Neutrophil (primary cell): ENCODE data around the gene RASA2.

Source experiments
- H3K27ac ChIP-seq: fragments of 200-600 bp; sonication (generic); 2 replicates; pipeline ENCODE4 v1.5.1; 2016; ENCODE audit warnings: mild to moderate bottlenecking, moderate library complexity
- H3K27me3 ChIP-seq: fragments of 200-600 bp; sonication (generic); 2 replicates; pipeline ENCODE4 v1.6.0; 2016; ENCODE audit warnings: mild to moderate bottlenecking
- H3K36me3 ChIP-seq: fragments of 200-600 bp; sonication (generic); 2 replicates; pipeline ENCODE4 v1.5.1; 2017
- H3K4me1 ChIP-seq, 2 experiments: fragments of 200-600 bp in 1 of 2; sonication (generic) in 1 of 2; 1 replicate in 1 of 2; 2 replicates in 1 of 2; pipeline versions ENCODE4 v1.5.1 to v1.6.1; 2013 to 2016; ENCODE audit warnings: low read depth in 1 of 2, low read length in 1 of 2, mild to moderate bottlenecking in 1 of 2, moderate library complexity in 1 of 2; ENCODE audit not compliant: control insufficient read depth in 1 of 2, insufficient read depth in 1 of 2
- H3K4me3 ChIP-seq, 2 experiments: fragments of 200-600 bp in 1 of 2; sonication (generic) in 1 of 2; 1 replicate in 1 of 2; 2 replicates in 1 of 2; pipeline ENCODE4 v1.5.1; 2013 to 2016; ENCODE audit warnings: low read depth in 1 of 2, low read length in 1 of 2, mild to moderate bottlenecking in 1 of 2, moderate library complexity in 1 of 2
- H3K9me3 ChIP-seq: fragments of 200-600 bp; sonication (generic); 2 replicates; pipeline ENCODE4 v1.5.1; 2016
- CTCF ChIP-seq: fragments of 200-600 bp; sonication (generic); IDR thresholded peaks from 2 replicates; pipeline ENCODE4 v1.5.1; 2016; ENCODE audit warnings: antibody characterized with exemption

The RASA2 gene

GRCh38 chr3:141650783-141651182 is 164.0 kb downstream of the RASA2 start:
- Histone ChIP-seq H3K36me3 (no peaks in the 10 kb centered on the region), H3K4me1 (no peaks in the 10 kb centered on the region), H3K27ac (no peak overlapping the region), H3K9me3 (no peaks in the 10 kb centered on the region), H3K27me3 (no peaks in the 10 kb centered on the region), H3K4me3 (no peak overlapping the region)
- TF ChIP-seq CTCF, result no peak

GRCh38 chr3:141651409-141651808 is 164.6 kb downstream of the RASA2 start:
- TF ChIP-seq CTCF, result no peak
- no peaks in the 10 kb centered on the region for H3K27me3 ChIP-seq

GRCh38 chr3:141652349-141652748 is 165.5 kb downstream of the RASA2 start:
- Histone ChIP-seq H3K27me3 (no peaks in the 10 kb centered on the region), H3K36me3 (no peaks in the 10 kb centered on the region), H3K27ac (no peak overlapping the region), H3K4me1 (no peaks in the 10 kb centered on the region), H3K9me3 (no peaks in the 10 kb centered on the region), H3K4me3 (no peak overlapping the region)
- no peak for TF ChIP-seq CTCF

More at GRCh38 chr3:141651409-141651808, 164.6 kb downstream of the RASA2 start:
- Histone ChIP-seq H3K27ac (no peak overlapping the region), H3K9me3 (no peaks in the 10 kb centered on the region), H3K4me3 (no peak overlapping the region), H3K4me1 (no peaks in the 10 kb centered on the region), H3K36me3 (no peaks in the 10 kb centered on the region)

- Histone ChIP-seq H3K27me3 (peaks cover 14% of the 10 kb centered on the region), H3K27ac (no peak overlapping the region), H3K4me3 (no peak overlapping the region), H3K9me3 (no peaks in the 10 kb centered on the region), H3K36me3 (no peaks in the 10 kb centered on the region), H3K4me1 (no peaks in the 10 kb centered on the region)
- TF ChIP-seq CTCF, result no peak
Measured at GRCh38 chr3:141653847-141654246, 167.0 kb downstream of the RASA2 start.

- Histone ChIP-seq H3K4me3 (no peak overlapping the region), H3K27ac (no peak overlapping the region), H3K36me3 (no peaks in the 10 kb centered on the region), H3K4me1 (peaks cover 18% of the 10 kb centered on the region in 2 experiments), H3K9me3 (no peaks in the 10 kb centered on the region), H3K27me3 (peaks cover 33% of the 10 kb centered on the region)
- TF ChIP-seq CTCF, result no peak
Measured at GRCh38 chr3:141655801-141656200, 169.0 kb downstream of the RASA2 start.

- Histone ChIP-seq H3K4me1 (peaks cover 26 to 27% of the 10 kb centered on the region in 2 experiments), H3K27ac (no peak overlapping the region), H3K27me3 (peaks cover 34% of the 10 kb centered on the region), H3K4me3 (no peak overlapping the region), H3K9me3 (no peaks in the 10 kb centered on the region), H3K36me3 (no peaks in the 10 kb centered on the region)
- no peak for TF ChIP-seq CTCF
Measured at GRCh38 chr3:141656771-141657170, 169.9 kb downstream of the RASA2 start.
